K562 (cell line): ENCODE data around the gene UGT2A3. TPM values are rescaled to one million over a fixed set of nuclear protein-coding genes. Genes with fewer than 3 reads are reported as not detected.

ENCODE experiments used
- ATAC-seq: fragments of 200-7000 bp; cut with Tn5 transposase; 3 replicates; pipeline ENCODE4 v1.9.1; 2020; ENCODE audit warnings: moderate library complexity
- BruUV-seq: library from RNA; stranded (reverse); fragments of 400-500 nt; replicated peaks from 2 replicates; lab custom pipeline; 2021; lab: Mats Ljungman, UMichigan
- CTCF ChIA-PET: fragments of 300-600 bp; formaldehyde crosslinking; extraction: SDS; loops from one replicate; lab custom pipeline; 2021; ENCODE audit warnings: low intra/inter-chr PET ratio; lab: Yijun Ruan, JAX
- POLR2A ChIA-PET: fragments of 300-600, 350-650 bp; sonication (Branson Sonifier 250); formaldehyde crosslinking; extraction: SDS; loops from one replicate; lab custom pipeline; 2021; ENCODE audit warnings: antibody characterized with exemption, inconsistent platforms; lab: Yijun Ruan, JAX
- DNase-seq, 4 experiments: peaks; one replicate each; pipeline versions ENCODE4 v3.0.0 to v3.0.0-alpha.2; 2011 to 2018; ENCODE audit warnings: low spot score in 3 of 4, mixed read lengths in 3 of 4; ENCODE audit errors: extremely low read depth in 1 of 4
- FAIRE-seq: peaks from 2 replicates; lab custom pipeline; 2011; peaks lifted over from hg19 to GRCh38; lab: Jason Lieb, UNC
- H2AFZ ChIP-seq: 2 replicates; pipeline ENCODE4 v1.6.0; 2011; ENCODE audit warnings: low read depth, low read length, control low read depth, inconsistent platforms
- H3K27ac ChIP-seq: fragments of 200-600 bp; 3 replicates; pipeline ENCODE4 v1.8.0; 2011; ENCODE audit warnings: low read depth, mild to moderate bottlenecking, control low read depth, inconsistent platforms, low read length, moderate library complexity, mixed read lengths; ENCODE audit errors: extremely low read depth
- H3K27me3 ChIP-seq, 2 experiments: fragments of 300-600 bp in 1 of 2; 2 replicates in 1 of 2; 3 replicates in 1 of 2; pipeline versions ENCODE4 v1.6.0 to v1.8.0; 2011; ENCODE audit warnings: inconsistent platforms in 2 of 2, low read length in 2 of 2, mild to moderate bottlenecking in 1 of 2, mixed read lengths in 1 of 2, moderate library complexity in 1 of 2; ENCODE audit not compliant: control insufficient read depth in 2 of 2, insufficient read depth in 2 of 2
- H3K36me3 ChIP-seq: fragments of 300-600 bp; 3 replicates; pipeline ENCODE4 v1.8.0; 2011; ENCODE audit warnings: mild to moderate bottlenecking, low read length, inconsistent platforms; ENCODE audit not compliant: control insufficient read depth, insufficient read depth
- H3K4me1 ChIP-seq, 2 experiments: fragments of 200-600 bp in 1 of 2; replicated peaks in 1 of 2; 2 replicates in 1 of 2; 3 replicates in 1 of 2; pipeline versions ENCODE4 v1.5.1 to v1.8.0; 2011; ENCODE audit warnings: inconsistent platforms in 2 of 2, low read length in 2 of 2, mild to moderate bottlenecking in 1 of 2, mixed read lengths in 1 of 2, moderate library complexity in 1 of 2; ENCODE audit not compliant: control insufficient read depth in 2 of 2, insufficient read depth in 2 of 2
- H3K4me2 ChIP-seq: 2 replicates; pipeline ENCODE4 v1.6.1; 2011; ENCODE audit warnings: low read length, control low read depth, inconsistent platforms, mixed read lengths; ENCODE audit not compliant: insufficient read depth
- H3K4me3 ChIP-seq: fragments of 200-600 bp; sonication (generic), shearing (Covaris generic); 2 replicates; pipeline ENCODE4 v1.5.1; 2016; ENCODE audit warnings: control low read depth, inconsistent platforms
- H3K79me2 ChIP-seq: fragments of 200-600 bp; 3 replicates; pipeline ENCODE4 v1.8.0; 2011; ENCODE audit warnings: low read length, inconsistent platforms; ENCODE audit not compliant: control insufficient read depth, insufficient read depth
- H3K9ac ChIP-seq, 2 experiments: 2 replicates each; pipeline versions ENCODE4 v1.6.0 to v1.6.1; 2011; ENCODE audit warnings: low read depth in 2 of 2, low read length in 2 of 2, control low read depth in 1 of 2, inconsistent platforms in 1 of 2, mild to moderate bottlenecking in 1 of 2, mixed read lengths in 1 of 2; ENCODE audit not compliant: insufficient read depth in 1 of 2
- H3K9me1 ChIP-seq: one replicate; pipeline ENCODE4 v1.6.0; 2011; ENCODE audit warnings: inconsistent platforms, mild to moderate bottlenecking, low read length, moderate library complexity; ENCODE audit not compliant: control insufficient read depth, insufficient read depth
- H3K9me3 ChIP-seq: replicated peaks from 2 replicates; pipeline ENCODE4 v1.5.1; 2011; ENCODE audit warnings: low read depth, low read length, inconsistent platforms; ENCODE audit not compliant: control insufficient read depth, insufficient read depth
- H4K20me1 ChIP-seq: replicated peaks from 2 replicates; pipeline ENCODE4 v1.6.1; 2011; ENCODE audit warnings: low read length, inconsistent platforms, mixed read lengths; ENCODE audit not compliant: control insufficient read depth, insufficient read depth
- ATF3 ChIP-seq, 2 experiments: fragments of 450-650 bp in 1 of 2; sonication (generic) in 1 of 2; formaldehyde crosslinking in 1 of 2; IDR thresholded peaks in 1 of 2; conservative IDR thresholded peaks in 1 of 2; 2 replicates each; pipeline versions ENCODE4 v1.6.1 to v1.8.1; 2016 to 2023; ENCODE audit warnings: mild to moderate bottlenecking in 2 of 2, moderate library complexity in 2 of 2, inconsistent platforms in 1 of 2, missing genetic modification reagents in 1 of 2
- DACH1 ChIP-seq: fragments of 450-650 bp; IDR thresholded peaks from 2 replicates; pipeline ENCODE4 v1.6.1; 2018; ENCODE audit not compliant: partially characterized antibody
- GATAD2B ChIP-seq: fragments of 450-650 bp; IDR thresholded peaks from 2 replicates; pipeline ENCODE4 v1.6.1; 2017; ENCODE audit warnings: mild to moderate bottlenecking, borderline replicate concordance
- MEIS2 ChIP-seq: fragments of 450-650 bp; IDR thresholded peaks from 2 replicates; pipeline ENCODE4 v1.6.1; 2014; ENCODE audit warnings: mild to moderate bottlenecking; ENCODE audit not compliant: partially characterized antibody
- NCOA1 ChIP-seq: fragments of 450-650 bp; IDR thresholded peaks from 2 replicates; pipeline ENCODE4 v1.6.1; 2016; ENCODE audit warnings: low read depth
- PREB ChIP-seq: sonication (generic); formaldehyde crosslinking; IDR thresholded peaks from 2 replicates; pipeline ENCODE4 v1.8.1; 2023; ENCODE audit warnings: mild to moderate bottlenecking, missing genetic modification reagents
- RCOR1 ChIP-seq, 2 experiments: IDR thresholded peaks; 2 replicates each; pipeline ENCODE4 v1.6.1; 2012; ENCODE audit warnings: low read depth in 2 of 2, low read length in 2 of 2, borderline replicate concordance in 1 of 2, improper control_type of control experiment in 1 of 2
- RFX7 ChIP-seq: fragments of 250-450 bp; sonication (Bioruptor Pico); IDR thresholded peaks from 2 replicates; pipeline ENCODE4 v1.5.1; 2021; ENCODE audit warnings: mild to moderate bottlenecking
- ZNF133 ChIP-seq: fragments of 250-450 bp; sonication (Bioruptor Pico); IDR thresholded peaks from 2 replicates; pipeline ENCODE4 v1.4.0; 2020; ENCODE audit warnings: mild to moderate bottlenecking
- ZNF668 ChIP-seq: fragments of 250-450 bp; sonication (Bioruptor Pico); IDR thresholded peaks from 2 replicates; pipeline ENCODE4 v1.8.0; 2022; ENCODE audit warnings: mild to moderate bottlenecking, inconsistent platforms
- WGBS: fragments of 100-300 bp; shearing (Covaris generic); methylation state at CpG from one replicate; pipeline ENCODE4 v1.1.6; 2016; ENCODE audit warnings: low coverage, mixed read lengths; ENCODE audit not compliant: insufficient coverage; ENCODE audit errors: missing lambda C conversion rate; 5-methylcytosine and 5-hydroxymethylcytosine counted together
- in situ Hi-C: fragments of 300-500 bp; cut with MboI; formaldehyde crosslinking; loops from 4 replicates; pipeline ENCODE4 v1.15.0; 2018; ENCODE audit warnings: inconsistent platforms, mixed read lengths
- intact Hi-C: fragments of 100-400 bp; cut with micrococcal nuclease; formaldehyde crosslinking; loops from 2 replicates; pipeline ENCODE4 v1.14.2; 2022
- polyA plus RNA-seq, 8 experiments: library from polyadenylated mRNA; depleted of rRNA in 4 of 8; stranded (reverse) in 5 of 8; unstranded in 3 of 8; fragments of >200 nt; fragmentation: Nextera tagmentation in 2 of 8; fragmentation: Illumina TruSeq in 1 of 8; extraction: Ambion mirVana in 2 of 8; extraction: Trizol in 1 of 8; gene quantifications; 2 replicates each; pipeline versions ENCODE4 v1.2.1 to v1.2.3, GENCODE V29; 2011 to 2014; ENCODE audit warnings: inconsistent platforms in 1 of 8, missing spikeins in 1 of 8
- total RNA-seq, 7 experiments: library from RNA; depleted of rRNA in 6 of 7; stranded (reverse); fragments of >200 nt in 6 of 7; fragmentation: Illumina TruSeq in 2 of 7; extraction: Trizol in 2 of 7; gene quantifications; 2 replicates each; pipeline versions ENCODE4 v1.2.1 to v1.2.3, GENCODE V29; 2011 to 2021; ENCODE audit warnings: low replicate concordance in 1 of 7
- TF ChIP-seq, protein P1 (sequence below): fragments of 450-650 bp; formaldehyde crosslinking; conservative IDR thresholded peaks from 2 replicates; pipeline ENCODE4 v1.4.0; 2022; ENCODE audit warnings: mild to moderate bottlenecking, missing genetic modification characterization

UGT2A3 gene
- total and polyA plus RNA-seq, 9 of the 15 experiments (the other 6 are each of a cell fraction or from before 2014, with no cell fraction given): not detected

DNA sequence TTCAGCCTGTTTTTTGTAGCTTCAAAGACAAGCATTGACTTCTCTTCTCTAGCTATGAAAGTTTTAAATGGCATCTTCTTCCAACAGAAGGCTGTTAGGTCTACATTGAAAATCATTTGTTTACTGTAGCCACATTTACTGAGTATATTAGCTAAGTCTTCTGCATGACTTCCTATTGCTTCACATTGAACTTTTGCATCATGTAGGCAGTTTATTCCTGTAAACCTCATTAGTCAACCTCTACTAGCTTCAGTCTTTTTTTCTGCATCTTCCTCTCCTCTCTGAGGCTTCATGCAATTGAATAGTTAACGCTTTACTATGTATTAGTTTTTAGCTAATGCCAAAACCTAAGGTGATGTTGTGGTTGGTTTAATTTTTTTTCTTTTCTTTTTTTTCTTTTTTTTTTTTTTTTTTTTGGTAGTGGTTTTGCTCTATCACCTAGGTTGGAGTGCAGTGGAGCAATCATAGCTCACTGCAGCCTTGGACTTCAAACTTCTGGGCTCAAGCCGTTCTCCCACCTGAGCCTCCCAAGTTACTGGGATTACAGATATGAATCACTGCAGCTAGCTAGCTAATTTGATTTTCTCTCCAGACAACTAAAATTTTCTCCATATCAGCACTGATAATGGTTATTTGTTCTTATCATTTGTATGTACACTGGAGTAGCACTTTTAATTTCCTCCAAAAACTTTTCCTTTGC is 3.4 kb downstream of the UGT2A3 start:
- WGBS: 5% methylated on average over 2 of the region's 2 CpGs
- Histone ChIP-seq H2AFZ (no peak overlapping the region), H4K20me1 (no peaks in the 10 kb centered on the region), H3K27ac (no peak overlapping the region), H3K4me1 (no peaks in the 10 kb centered on the region), H3K27me3 (no peaks in the 10 kb centered on the region), H3K79me2 (no peaks in the 10 kb centered on the region), H3K9me3 (no peaks in the 10 kb centered on the region), H3K4me3 (no peak overlapping the region), H3K9ac (no peak overlapping the region), H3K9me1 (no peaks in the 10 kb centered on the region), H3K36me3 (no peaks in the 10 kb centered on the region), H3K4me2 (no peak overlapping the region)
- ChIA-PET CTCF (no interaction called here), POLR2A (no interaction called here)
- DNase-seq: no peak
- intact Hi-C loops (no loop called here), in situ Hi-C loops (no loop called here)
- no peak for TF ChIP-seq ZNF133
- TF ChIP-seq GATAD2B: no peak
- TF ChIP-seq RCOR1 (IDR thresholded peaks at IDR 0.05; ENCODE audit: borderline replicate concordance in 1 of 2, low read depth in 2 of 2, low read length in 2 of 2): no peak
- no peak for TF ChIP-seq PREB (CRISPR knock-in tag)
- TF ChIP-seq NCOA1: no peak
- TF ChIP-seq MEIS2: no peak
- TF ChIP-seq, protein P1, sequence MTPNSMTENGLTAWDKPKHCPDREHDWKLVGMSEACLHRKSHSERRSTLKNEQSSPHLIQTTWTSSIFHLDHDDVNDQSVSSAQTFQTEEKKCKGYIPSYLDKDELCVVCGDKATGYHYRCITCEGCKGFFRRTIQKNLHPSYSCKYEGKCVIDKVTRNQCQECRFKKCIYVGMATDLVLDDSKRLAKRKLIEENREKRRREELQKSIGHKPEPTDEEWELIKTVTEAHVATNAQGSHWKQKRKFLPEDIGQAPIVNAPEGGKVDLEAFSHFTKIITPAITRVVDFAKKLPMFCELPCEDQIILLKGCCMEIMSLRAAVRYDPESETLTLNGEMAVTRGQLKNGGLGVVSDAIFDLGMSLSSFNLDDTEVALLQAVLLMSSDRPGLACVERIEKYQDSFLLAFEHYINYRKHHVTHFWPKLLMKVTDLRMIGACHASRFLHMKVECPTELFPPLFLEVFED (CRISPR knock-in tag): no peak
- no peak for TF ChIP-seq ATF3 (IDR thresholded peaks at IDR 0.05)
- no peak for TF ChIP-seq ATF3 (CRISPR knock-in tag; conservative IDR thresholded peaks at IDR 0.05)
- no peak for TF ChIP-seq RFX7 (CRISPR knock-in tag)
- TF ChIP-seq ZNF668 (CRISPR knock-in tag): no peak
- no peak for TF ChIP-seq DACH1
- no TSS peak for BruUV-seq
- ATAC-seq: no peak
- FAIRE-seq: no peak
